SKM-1 (cell line): Measurements from ENCODE around the gene CST9L.
"Not testable (repeated sequence)": the region's sequence is repeated elsewhere in the genome, so short reads cannot be mapped to it uniquely, and the experiment has no call there.

Experiments used
- DNase-seq: peaks from one replicate; lab custom pipeline; 2025; ENCODE audit not compliant: unreplicated experiment; lab: John Stamatoyannopoulos, UW

CST9L gene

DNA sequence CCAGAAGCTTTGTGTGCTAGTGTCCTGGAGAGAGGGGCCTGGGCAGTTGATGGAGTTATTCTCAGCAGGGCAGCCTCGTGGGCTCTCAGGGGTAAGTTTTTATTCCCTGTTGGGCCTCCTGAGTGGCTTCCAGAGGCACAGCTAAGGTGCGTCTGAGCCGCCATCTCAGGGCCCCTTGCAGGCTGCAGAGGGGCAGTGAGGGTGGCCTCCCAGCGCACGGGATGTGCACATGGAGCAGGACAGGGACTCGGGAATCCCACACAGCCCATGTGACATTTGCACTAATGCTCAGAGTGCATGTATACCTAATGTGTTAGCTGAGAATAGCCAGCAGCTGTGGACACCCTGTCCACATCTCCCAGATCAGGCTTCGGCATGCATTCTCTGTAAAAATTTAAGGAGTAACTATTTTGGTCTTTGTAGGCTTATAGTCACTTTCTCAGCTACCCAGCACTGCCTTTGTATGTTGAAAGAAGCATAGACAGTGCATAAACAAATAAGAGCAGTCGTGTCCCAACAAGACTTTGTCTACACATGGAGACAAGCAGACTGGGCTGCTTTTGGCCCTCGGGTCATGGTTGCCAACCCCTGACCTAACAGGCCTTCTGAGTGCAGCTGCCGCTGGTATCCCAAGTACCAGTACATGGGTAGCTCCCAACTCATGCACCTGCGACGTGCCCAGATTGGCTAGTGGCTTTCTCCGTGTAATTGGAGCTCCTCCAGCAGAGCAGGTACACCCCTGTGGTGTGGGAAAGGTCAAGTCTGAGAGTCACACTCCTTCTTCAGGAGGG lies 18.6 kb upstream of the CST9L start:
- DNase-seq = no peak

DNA sequence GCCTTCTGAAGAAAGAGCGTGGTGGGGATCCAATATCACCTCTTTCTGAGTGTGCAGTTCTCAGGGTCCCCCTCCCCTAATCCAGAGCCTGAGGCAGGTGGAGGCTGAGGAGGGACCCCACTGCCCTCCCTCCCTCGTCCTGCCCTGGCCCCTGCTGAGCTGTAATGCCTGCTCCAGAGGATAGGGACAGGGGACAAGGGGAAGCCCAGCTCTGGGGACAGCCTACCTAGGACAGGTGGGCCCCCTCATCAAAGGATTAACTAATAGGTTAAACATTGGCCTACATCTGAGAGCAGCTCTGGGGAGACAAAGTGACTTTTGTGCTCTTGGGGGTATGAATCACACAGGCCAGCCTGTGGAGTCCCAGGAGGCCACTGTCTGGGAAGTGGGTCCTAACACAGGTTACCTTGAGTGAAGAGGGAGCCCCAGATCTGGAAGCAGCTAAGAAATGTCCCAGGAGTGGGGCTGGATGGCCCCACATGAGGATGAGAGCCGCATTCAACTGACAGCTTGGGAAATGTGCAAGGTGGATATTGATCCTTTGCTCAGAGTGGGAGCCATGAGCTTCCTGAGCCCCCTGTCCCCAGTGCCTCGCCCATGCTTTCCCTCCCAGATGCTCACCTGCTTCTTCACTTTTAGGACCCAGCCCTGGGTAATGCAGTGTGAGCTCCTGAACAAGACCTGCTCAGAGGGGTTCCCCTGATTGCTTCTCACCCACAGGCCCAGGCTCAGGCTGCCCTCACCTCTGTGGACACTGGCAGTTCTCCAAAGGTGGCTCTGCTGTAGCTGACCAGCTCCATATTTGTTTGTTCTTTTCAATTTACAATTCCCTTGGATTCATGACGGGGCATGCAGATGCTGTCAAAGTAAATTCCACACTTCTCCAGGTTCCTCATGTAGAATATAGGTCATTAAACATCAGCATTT lies 17.8 kb upstream of the CST9L start:
- no peak for DNase-seq

DNA sequence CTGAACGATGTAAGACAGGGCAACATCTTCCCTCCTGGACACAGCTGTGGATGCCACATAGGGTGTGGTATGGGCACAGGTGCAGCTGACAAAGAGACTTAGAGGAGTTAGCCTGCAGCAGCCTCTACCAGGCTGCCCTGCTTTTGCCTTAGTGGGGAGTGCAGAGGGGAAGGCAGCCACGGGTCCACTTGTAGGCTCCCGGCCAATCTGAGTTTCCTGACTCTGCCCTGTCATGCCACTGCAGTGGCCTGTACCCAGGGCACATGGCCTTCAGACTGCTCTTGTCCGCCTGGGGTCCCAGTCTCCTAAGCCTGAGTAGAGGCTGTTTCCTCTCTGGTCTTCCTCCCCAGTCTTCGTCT lies 17.1 kb upstream of the CST9L start:
- DNase-seq = no peak

DNA sequence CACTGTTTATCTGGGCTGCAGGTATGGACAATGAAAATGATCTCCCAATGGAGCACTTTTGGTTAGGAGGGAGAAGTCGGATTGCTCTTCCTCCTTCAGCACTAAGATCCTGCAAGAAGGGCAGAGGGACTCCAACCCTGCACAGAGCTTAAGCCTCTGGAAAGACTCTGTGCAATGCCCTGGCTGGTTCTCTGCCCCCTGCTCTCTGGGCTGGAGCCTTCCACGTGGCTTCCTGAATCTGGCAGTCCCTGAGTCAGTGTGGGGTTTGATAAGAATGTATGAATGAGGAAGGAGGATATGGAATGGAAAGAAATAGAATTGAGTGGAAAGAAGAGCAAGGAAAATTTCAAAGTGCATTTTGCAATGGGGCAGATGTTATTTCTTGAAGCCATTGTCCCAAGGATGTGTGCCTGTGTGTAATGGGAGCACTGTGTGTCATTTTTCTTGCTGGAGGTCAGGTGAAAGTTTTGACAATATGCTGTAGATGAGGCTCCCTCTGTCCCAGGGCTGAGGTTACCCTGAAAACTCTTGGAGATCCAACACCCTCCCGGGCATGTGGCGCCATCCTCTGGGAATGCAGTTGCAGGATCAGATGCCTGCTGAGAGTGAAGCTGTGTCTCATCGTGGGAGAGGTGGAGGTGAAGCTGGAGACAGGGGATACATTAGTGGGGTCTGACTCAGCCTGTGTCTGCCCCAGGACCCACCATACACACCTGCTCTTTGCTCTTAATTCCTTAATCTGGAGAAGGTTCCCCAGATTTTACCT lies 16.3 kb upstream of the CST9L start:
- no peak for DNase-seq

DNA sequence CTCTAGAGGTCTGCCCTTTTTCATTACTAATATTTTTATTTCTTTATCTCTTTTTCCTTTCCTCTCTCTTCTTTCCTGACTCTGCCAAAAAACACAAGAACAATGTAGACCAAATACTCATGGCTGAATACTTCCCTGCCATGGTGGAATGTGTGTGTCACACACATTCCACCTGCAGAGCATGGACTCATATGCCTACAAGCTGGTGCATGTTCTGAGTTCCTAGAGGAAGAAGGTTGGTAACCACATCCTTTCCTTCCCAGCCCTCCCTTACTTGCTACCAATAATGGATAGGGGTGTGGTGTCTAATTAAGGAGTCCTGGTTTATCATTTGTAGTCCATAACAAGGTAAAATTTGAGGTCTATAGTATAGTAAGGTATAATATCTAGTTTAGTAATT lies 15.2 kb upstream of the CST9L start:
- DNase-seq = no peak

DNA sequence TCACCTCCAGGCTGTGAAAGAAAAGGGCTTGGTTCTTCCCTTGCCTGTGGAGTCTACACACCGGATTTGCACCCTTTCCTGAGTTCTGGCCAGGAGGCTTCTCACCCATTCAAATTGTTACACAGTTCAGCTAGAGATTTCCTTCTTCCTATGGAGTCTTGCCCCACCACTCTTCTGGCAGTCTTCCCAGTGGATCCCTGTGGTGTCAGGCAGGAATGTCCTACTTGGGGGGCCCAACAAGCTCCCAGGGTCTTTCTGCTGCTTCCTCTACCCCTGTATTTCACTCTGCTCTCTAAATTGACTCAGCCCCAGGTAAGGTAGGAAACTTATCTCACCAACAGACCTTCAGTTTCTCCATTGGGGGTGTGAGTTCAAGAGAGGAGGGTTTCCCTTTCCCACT lies 14.0 kb upstream of the CST9L start:
- DNase-seq = no peak

DNA sequence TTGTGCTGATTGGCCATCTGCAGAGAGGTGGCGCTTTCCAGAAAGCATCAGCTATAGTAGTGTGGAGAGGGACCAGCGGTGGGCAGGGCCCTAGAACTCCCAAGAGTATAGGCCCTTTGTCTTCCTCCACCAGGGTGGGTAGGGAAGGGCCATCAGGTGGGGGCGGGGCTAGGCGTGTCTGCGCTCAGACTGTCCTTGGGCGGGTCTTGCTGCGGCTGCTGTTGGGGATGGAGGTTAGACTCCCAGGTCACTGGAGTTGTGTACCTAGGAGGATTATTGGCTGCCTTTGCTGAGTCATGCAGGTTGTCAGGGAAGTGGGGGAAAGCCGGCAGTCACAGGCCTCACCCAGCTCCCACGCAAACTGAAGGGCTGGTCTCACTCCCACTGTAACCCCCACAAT lies 13.5 kb upstream of the CST9L start:
- not testable (repeated sequence) for DNase-seq

DNA sequence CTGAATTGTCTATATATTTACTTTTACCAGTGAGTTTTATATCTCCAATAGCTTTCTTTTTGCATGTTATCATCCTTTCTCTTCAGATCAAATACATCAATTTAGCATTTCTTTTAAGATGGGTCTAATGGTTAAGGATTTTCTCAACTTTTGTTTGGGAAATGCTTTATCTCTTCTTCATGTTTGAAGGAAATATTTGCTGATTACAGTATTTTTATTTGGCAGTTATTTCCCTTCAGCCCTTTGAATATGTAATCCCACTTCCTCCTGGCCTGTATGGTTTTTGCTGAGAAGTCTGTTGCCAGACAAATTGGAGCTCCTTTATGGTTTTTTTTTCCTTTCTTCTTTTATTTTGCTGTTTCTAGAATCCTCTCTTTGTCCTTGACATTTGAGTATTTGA lies 6.7 kb upstream of the CST9L start:
- no peak for DNase-seq

DNA sequence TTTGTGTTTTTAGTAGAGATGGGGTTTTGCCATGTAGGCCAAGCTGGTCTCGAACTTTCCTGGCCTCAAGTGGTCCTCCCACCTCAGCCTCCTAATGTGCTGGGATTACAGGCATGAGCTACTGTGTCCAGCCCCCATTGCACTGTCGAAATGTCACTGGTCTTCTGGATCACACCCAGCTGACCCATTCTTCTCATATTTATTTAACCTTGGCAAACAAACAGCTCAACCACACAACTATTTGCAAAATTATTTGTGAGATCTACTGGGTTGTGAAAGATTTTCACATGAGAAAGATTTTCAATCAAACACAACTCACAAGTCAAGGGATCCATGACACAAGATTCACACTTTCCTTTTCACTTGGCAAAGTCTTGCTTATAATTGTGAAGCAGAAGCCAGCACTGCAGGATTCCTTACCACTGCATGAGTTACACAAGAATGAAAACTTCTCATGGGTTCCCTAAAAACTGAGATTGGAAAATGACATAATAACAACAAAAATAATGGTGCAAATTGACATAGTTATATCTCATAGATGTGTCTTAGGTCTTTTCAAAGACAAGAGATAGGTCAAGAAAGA lies 2.0 kb upstream of the CST9L start:
- no peak for DNase-seq

DNA sequence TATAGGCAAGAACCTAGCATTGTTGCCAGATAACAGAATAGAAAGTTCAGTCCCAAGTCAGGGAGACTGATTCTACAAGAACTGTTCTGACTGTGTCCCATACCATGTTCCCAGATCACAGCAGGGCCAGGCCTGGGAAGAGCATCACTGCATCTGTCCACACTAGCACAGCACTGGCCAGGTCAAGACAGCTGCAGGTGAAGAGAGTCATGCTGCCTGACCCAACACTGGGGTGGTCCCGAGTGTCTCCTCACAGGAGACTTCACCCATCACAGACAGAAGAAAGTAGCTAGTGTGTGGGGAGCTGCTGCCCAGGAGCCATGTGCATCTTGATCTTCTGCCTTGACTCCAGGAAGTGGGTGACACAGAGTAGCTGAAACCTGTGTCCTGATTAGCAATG lies 1.3 kb upstream of the CST9L start:
- no peak for DNase-seq

DNA sequence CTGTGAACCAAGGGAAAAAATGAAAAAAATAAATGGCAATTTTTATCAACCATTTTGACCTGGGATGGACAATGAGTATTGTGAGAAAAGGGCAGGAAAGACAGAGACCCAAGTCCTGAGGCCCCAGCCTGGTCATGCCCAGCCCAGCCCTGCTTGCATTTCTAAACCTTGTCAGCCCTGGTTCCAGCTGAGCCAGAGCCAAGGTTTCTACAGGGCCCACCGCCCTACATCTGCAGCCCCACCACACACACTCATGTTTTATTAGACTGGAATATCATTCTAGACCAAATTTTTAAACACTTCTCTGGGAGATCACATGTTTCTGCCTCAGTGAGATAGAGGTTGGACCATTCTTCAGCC lies 667 bp upstream of the CST9L start:
- no peak for DNase-seq

DNA sequence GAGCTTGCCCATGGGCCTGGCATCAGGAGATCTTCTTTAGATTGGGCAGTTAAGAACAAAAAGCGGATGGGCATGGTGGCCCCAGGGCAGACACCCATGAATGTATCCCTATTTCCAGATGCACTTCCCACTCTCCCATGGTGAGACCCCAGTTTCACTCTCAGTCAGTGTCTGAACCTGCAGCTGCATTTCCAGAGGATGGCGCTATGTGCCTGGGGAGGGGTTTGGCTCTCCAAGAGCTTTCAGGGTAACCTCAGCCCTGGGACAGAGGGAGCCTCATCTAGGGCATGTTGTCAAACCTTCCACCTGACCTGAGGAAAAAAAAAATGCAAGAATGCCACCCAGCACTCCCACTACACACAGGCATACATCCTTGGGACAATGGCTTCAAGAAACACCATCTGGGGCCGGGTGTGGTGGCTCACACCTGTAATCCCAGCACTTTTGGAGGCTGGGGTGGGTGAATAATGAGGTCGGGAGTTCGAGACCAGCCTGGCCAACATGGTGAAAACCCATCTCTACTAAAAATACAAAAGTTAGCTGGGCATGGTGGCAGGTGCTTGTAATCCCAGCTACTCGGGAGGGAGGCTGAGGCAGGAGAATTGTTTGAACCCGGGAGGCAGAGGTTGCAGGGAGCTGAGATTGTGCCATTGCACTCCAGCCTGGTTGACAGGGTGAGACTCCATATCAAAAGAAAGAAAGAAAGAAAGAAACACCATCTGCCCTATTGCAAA lies 1.9 kb downstream of the CST9L start:
- DNase-seq = no peak

DNA sequence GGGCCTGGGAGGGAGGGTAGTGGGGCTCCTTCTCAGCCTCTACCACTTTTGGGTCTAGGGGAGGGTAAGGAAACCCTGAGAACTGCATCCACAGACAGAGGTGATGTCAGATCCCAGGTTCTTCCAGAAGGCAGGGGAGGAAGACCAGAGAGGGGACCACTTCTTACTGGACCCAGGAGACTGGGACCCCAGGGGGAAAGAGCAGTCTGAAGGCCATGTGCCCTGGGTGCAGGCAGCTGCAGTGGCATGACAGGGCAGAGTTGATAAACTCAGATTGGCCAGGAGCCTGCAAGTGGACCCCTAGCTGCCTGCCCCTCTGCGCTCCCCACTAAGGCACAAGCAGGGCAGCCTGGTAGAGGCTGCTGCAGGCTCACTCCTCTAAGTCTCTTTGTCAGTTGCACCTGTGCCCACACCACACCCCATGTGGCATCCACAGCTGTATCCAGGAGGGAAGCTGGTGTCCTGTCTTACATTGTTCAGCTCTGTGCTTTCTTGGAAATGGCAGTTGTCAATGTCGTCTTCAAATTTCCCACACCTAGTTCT lies 2.7 kb downstream of the CST9L start:
- DNase-seq = no peak

DNA sequence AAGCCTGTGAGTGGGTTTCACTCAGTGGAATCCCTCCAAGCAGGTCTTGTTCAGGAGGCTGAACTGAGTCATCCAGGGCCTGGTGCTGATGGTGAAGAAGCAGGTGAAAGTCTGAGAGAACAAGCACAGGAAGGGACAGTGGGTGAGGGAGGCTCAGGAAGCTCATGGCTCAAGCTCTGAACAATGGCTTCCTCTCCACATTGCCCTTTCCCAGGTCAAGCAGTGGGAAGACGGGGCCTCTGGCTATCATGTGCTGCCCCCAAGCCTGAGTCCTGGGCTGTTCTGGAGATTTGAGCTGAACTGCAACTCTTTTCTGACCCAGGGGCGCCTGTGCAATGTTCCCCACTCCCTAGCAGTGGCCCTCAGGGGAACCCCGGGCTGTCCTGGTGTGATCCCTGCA lies 3.4 kb downstream of the CST9L start:
- no peak for DNase-seq

DNA sequence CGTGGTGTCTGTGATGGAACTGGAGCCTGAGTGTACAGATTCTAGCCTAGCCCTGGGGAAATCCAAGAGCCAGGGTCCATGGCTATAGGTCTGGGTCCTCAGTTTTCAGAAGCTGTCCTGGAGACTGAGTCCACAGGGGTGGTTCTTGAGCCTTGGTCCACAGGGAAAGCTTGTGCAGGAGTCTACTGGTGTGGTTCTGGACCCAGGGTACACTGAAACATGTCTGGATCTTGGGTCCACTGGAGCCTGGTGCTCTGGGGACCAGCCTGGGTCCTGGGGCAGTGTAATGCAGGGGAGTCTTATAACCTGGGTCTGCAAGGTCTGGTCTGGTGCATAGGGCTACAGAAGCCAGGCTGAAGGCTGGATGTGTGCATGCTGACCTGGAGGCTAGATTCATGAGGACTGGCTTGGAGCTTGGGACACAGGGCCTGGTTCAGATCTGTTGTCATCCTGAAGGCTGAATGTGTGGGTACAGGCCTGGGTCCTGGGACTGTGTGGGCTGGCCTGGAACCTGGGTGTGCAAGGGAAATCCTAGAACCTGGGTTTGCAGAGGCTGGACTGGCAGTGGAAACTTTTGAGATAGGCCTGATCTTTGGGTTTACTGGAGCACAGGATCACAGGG lies 5.5 kb downstream of the CST9L start:
- DNase-seq = no peak

DNA sequence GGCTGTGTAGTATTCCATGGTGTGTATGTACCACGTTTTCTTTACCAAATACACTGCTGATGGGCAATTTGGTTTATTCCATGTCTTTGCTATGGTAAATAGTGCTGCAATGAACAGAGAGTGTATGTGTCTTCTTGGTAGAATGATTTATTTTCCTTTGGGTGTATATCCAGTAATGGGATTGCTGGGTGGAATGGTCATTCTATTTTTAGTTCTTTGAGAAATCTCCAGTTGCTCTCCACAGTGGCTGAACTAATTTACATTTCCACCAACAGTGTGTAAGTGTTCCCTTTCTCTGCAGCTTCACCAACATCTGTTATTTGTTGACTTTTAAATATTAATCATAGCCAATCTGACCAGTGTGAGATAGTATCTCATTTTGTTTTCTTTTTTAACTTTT lies 13.9 kb downstream of the CST9L start:
- no peak for DNase-seq

DNA sequence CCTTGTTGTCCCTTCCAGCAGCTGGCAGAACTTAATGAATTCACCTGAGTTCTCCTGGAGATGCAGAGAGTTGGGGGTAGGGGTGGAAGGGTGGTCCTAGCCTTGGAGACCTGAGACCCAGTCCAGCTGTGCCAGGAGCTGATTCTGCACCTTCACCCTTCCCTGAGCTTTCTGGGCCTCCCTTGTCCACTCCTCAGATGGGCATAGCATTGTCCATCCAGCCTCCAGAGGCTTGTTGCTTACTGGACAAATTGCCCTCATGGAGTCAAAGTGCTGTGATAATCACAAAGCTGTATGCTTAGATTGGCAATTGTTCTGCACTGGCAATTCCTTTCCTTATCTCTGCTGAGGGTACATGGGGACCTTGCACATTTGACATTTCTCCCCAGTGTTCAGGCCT lies 16.5 kb downstream of the CST9L start:
- no peak for DNase-seq

DNA sequence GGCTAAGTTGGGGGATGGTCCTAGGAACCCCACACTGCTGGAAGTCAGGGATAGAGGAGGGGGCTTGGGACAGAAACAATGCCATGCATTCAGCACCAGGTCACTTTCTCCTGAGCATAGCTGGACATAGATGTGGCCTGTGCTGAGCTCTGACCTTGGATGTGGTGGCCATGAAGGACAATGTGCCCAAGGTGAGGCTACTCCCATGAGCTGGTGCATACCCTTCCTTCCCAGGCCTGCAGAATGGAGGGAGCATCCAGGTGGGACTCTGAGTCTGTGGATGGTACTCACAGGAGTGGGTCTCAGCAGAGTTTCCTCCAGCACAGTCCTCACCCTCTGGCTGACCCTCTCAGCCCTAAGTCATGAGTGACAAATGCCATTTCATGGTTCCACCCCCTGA lies 16.9 kb downstream of the CST9L start:
- DNase-seq = no peak

DNA sequence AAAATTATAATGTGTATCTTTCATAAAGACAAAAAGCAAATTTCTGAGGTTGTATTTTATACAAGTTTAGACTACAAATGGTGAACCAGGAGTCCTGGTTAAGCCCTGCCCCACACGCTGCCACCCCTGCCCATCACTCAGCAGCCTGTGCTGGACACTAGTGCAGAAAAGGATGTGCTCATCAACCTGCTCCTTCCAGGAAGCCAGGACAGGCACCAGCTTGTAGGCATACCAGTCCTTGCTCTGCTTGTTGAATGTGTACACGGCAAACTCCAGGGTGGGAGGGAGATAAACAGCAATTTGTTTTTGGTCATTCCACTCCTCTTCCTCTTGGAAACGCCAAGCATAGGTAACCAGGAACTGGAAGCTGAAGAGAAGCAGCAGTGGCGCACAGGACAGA lies 18.1 kb downstream of the CST9L start:
- DNase-seq = no peak

DNA sequence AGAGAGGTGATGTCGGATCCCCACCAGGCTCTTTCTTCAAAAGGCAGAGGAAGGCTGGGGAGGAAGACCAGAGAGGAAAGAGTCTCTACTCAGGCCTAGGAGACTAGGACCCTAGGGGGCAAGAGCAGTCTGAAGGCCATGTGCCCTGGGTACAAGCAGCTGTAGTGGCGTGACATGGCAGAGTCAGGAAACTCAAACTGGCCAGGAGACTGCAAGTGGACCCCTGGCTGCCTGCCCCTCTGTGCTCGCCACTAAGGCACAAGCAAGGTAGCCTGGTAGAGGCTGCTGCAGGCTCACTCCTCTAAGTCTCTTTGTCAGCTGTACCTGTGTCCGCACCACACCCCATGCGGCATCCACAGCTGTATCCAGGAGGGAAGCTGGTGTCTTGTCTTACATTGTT lies 19.9 kb downstream of the CST9L start:
- no peak for DNase-seq
